Loucy (cell line): ENCODE results near the gene EBF3.

Experiments
- CTCF ChIP-seq: fragments of 200-600 bp; sonication (generic); conservative IDR thresholded peaks from 2 replicates; pipeline ENCODE4 v1.5.1; 2014; ENCODE audit warnings: mild to moderate bottlenecking, antibody characterized with exemption, low read length
- EZH2phosphoT487 ChIP-seq: fragments of 200-600 bp; IDR thresholded peaks from 2 replicates; pipeline ENCODE4 v1.6.1; 2018; ENCODE audit warnings: antibody characterized with exemption, mild to moderate bottlenecking, moderate library complexity, borderline replicate concordance

GRCh38 chr10:129839285-129840195, 124.5 kb downstream of the EBF3 start:
- TF ChIP-seq CTCF (no peak), EZH2phosphoT487 (no peak)
